Measurements from ENCODE around the gene CCDC97.

DNA sequence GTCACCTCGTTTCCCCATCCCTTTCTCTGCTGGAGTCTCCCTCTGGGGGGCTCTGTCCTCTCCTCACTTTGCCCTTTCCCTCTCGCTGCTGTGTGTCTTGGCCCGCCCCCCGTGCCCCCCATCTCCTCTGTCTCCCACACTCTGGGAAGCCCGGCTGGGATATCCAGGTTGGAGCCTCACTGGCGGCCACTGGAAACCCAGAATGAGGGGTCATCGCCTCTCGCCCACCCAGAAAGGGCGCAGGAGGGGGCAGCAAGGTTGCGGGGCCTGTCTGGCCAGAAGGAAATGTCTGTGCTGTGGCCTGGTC is 15.6 kb downstream of the CCDC97 start:
- TF ChIP-seq EZH2 (IDR thresholded peaks at IDR 0.05): no peak
- no peak; the same call in 1 of the 2 replicates for TF ChIP-seq POLR2AphosphoS5 (IDR thresholded peaks at IDR 0.05; ENCODE audit: borderline replicate concordance, low read depth, low read length)

All from SK-N-MC (cell line).